GM19438 (cell line): ENCODE measurements around the gene PRICKLE1.

Experiments used
- ATAC-seq: cut with Tn5 transposase; IDR thresholded peaks from one replicate; pipeline ENCODE4 v1.9.1; 2021; ENCODE audit warnings: low read depth; ENCODE audit not compliant: unreplicated experiment

The PRICKLE1 gene

DNA sequence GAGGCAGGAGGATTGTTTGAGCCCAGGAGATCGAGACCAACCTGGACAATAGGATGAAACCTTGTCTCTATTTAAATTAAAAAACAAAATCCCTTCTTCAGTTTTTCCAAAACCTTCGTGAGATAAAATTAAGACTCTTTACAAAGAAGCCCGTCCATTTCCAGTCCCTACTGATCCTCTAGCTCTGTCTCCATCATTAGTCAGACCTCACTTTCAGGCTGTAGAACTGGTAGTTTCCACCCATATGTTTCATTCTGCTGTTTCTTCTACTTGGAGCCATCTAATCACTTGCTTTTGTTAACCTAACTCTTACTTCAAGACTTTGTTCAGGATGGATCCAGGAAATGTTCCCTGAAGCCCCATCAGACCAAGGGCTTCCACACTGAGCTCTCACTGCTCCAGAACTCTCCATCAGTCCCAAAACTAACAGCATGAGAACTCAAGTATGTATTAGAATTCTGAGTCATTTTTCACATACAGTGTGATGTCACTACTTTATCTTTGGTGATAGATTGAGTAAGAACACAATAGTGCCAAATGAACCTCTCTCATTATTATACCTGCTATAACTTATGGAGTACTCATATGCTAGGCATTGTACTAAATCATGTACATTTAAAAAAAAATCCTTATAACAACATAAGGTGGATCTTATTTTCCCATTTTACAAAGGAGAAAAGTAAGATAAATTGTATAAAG, 90.8 kb downstream of the PRICKLE1 start:
- ATAC-seq: no peak

GRCh38 chr12:42496886-42497285, 92.7 kb downstream of the PRICKLE1 start:
- ATAC-seq: no peak

DNA sequence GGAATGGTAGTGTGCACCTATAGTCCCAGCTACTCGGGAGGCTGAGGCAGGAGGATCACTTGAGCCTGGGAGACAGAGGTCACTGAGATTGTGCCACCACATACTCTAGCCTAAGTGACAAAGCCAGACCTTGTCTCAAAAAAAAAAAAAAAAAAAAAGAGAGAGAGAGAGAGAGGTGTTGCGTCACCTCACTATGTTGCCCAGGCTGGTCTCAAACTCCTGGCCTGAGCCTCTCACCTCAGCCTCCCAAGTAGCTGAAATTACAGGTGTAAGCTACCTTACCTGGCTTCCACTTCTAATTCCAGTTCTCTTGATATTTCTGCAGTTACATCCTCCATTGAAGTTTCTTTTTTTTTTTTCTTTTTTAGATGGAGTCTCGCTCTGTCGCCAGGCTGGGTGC, 94.3 kb downstream of the PRICKLE1 start:
- ATAC-seq: no peak

- no peak for ATAC-seq
Observed at GRCh38 chr12:42492267-42492666, 97.3 kb downstream of the PRICKLE1 start.

- no peak for ATAC-seq
Observed at GRCh38 chr12:42490261-42490842, 99.2 kb downstream of the PRICKLE1 start.

DNA sequence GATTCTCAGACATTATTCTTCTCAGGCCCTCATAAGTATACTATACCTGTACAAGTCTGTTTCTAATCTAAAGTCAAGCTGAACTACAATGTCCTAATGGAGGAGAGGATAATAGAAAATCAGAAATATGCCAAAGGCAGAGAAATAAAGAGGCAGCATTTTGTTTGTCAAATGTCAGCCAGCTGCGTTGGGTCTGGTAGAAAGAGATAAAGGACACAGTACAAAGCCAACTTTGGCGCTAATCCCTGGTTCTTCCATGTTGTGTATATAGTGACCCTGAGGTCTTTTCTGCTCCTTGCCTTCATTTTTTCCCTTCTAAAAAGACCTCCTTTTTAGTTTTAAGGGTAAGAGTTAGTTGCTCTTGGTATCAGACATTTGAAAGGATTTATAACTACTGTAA, 103.1 kb downstream of the PRICKLE1 start:
- ATAC-seq: no peak

- no peak for ATAC-seq
Observed at GRCh38 chr12:42485823-42486222, 103.7 kb downstream of the PRICKLE1 start.

DNA sequence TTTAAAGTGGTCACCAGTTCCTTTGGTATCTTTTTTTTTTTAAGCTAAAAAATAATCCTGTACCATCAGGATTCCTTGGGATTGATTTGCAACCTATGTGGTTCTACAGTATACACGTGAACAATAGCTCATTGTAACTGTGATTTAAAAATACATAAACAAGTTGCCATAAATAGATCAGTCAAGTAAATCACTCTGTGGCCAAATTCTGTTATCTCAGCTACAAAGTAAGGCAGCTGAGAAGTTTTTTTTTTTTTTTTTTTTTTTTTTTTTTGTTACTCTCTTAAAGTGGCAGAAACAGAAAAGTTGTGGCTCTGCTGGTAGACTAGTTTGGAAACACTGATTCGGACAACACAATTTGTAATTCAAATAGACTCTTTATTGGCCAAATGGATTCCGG, 104.5 kb downstream of the PRICKLE1 start:
- no peak for ATAC-seq

DNA sequence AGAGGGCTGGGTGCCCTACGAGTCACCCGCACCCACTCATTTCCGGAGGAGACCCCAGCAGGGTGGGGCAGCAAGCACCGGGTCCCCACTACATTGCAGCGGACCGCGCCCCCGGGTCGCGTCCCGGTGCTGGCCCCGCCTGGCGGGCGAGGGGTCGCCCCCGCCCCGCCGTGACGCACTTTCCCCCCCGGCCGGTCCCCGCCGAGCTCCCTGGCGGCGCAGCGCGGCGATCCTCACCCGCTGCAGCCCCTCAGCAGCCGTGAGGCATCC, 106.1 kb downstream of the PRICKLE1 start:
- ATAC-seq: peak; percentile 27

DNA sequence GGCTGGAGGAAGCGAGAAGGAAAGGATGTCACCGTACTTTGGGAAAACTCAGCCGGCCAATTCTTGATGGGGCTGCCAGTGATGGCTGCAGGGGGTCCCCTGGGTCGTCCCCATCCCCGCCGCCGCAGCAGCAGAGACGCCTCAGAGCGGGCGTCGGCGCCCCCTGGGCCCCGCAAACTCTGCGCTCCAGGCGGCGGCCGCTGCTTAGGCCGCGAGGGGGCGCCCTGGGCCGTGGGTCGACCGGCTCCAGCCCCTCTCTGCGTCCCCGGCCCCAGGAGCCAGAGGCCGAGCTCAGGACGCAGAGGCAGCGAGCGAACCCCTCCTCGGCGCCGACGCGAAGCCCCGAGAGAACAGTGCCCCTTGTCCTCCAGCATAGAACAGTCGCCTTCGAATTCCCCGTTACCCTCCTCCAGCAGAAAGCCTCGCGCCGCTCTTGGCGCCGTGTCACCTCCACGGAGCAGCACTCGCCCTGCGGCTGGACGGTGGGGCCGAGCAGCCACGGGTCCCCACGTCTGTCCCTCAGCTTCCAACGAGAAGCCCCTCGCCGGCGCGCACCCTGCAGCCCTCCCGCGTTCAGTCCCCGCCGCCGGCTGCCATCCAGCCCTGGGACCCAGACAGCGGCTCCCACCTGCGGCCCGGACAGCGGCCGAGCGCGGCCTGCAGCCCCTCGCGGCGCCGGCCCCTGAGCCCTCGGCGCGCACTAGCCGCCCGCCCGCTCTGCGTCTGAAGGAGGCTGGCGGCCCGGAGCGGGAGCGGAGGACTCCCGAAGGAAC, 106.6 kb downstream of the PRICKLE1 start:
- peak; percentile 71 for ATAC-seq

DNA sequence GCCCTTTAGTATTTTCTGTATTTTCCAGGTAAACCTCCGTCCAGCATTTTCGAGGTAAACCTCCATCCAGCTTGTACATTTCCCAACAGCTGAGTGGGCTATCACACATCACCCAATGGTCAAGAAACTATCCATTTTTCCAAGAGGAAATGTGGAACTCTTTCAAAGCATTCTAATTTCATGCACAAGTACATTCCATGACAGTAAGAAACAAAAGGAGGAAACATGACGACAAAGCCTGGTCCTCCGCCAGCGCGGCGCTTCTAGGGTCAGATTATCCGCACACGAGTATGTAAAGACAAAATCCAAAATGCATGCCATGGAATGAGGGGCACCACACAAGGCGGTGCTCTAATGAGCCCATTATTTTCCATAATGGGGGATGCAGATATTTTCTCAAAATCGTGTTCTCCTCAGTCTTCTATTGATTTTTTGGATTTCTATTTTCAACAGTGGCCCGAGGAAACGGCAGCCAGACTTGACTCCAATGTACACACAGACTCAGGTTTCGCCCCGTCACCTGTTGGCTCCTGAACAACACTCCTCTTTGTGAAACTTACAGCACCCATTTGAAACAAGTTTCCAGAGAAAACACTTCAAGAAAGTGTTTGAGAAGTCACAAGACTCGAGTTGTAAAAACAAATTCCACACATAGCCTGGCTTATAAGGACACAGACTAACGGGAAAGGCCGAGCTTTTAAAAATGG, 107.4 kb downstream of the PRICKLE1 start:
- ATAC-seq: no peak

- ATAC-seq: no peak
Observed at GRCh38 chr12:42481368-42481767, 108.2 kb downstream of the PRICKLE1 start.

DNA sequence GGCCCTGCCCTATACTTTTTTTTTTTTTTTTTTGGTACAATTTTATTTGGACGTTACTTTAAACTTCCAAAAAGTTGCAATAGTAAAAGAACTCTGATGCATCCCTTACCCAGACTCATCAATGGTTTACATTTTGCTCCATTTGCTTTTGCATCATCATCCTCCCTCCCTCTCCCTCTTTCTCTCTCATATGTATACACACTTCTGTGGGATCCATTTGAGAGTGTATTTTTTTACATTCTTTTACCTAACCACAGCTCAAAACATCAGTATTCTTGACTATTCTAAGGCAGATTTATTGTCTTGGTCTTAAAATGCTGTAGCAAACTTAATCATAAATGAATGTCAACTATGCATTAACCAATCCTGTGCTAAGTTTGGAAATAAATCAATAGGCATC, 111.6 kb downstream of the PRICKLE1 start:
- no peak for ATAC-seq

DNA sequence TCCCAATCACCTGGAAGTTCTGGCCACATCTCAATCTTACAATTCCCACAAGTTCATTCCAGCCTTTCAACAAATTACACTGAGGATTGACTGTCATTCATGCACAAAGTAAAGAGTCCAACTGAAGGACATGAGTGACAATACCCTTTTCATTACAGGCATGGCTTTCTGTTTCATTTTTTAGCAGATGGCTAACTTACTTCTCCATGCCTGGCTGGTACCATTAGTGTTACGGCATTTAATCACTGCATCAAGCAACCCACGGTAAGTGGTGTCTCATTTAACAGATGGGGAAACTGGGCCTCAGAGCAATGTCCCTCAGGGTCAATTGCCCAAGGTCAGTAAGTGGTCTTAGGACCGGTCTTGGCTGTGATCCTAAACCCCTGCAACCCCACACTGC, 114.4 kb downstream of the PRICKLE1 start:
- ATAC-seq: no peak

DNA sequence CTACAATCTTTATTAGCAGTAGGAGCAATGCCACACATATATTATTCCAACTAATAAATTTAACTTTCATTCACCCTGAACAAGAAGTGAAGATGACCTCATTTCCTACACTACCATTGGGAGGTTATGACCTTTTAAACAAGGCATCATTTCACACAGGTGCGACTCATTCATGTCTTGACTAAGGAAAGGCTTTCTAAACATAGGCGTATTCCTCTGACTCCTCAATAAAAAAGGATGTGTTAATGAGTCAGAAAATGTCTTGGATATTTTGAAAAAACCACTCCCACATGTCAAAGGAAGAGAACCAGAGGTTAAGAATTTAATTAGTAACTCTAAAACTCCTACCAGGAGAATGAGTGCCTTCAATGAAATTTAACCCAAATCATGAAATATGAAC, 115.2 kb downstream of the PRICKLE1 start:
- ATAC-seq: no peak

DNA sequence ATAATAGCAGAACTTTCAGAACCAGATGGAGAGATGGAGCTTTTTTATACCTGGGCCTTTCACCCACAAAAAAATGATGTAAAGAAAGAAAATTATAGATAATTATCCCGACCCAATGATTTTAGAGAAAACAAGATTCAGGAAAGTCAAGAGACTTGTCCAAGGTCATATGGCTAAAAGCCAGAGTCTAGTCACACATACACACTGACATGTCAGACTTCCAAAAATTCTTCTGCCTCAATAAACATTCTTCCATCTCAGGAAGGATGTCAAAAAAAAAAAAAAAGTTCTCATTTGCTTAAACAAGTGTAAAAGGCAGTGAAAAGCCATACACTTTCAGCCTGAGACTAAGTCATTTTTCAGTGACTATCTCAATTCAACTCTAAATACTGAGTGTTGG, 116.0 kb downstream of the PRICKLE1 start:
- ATAC-seq: no peak

DNA sequence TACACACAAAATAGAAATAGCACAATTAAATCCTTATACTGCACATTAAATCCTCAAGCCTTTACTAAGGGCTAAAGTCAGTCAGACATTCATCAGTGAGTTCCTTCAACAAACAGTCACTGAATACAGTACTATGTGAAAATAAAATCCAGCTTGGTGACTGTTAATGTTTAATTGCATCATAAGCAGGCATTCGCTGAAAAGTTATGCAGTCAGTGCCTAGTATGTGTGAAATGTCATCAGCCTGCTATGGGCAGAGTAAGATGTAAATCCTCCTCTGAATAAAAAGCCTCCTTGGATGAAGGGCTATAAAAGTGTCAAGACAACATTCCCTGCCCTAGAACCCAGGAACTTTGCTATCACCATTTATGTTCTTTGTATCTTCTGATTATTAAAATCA, 116.4 kb downstream of the PRICKLE1 start:
- no peak for ATAC-seq

- ATAC-seq: no peak
Observed at GRCh38 chr12:42472376-42472775, 117.2 kb downstream of the PRICKLE1 start.

DNA sequence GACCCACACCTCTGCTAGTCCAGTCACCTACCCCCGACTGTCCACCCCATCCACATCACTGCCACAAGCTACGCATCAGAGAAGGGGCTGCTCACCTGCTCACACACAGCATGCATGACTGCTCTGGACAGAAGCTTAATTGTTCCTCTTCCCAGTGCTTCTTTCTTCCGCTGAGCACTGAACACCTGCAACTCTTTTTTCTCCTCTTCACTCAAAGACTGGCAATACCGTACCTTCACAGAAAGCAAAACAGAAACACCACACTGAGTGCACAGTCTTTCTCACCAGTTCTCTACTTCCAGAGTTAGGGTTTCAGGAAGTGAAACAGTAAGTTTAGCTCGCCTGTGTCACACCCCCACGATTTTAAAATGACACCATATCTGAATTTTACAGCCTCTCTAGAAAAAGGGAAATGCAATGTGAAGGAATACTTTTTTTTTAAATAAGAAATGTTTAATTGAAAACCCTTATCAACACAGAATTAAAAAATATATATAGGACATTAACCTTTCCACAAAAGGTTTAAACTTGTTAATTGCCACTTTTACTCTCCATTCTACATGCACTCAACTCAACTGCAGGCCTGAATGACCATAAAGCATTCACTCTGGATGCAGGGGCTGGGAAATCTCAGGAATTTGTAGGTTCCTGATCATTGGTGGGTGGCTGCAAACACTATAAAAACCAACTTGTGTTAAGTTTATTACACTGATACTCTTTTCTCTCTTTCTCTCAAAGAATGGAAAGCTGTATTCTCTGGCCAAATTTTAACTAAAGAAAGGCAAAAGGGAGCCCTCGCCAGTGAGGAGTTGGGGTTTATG, 120.0 kb downstream of the PRICKLE1 start:
- peak; percentile 97 for ATAC-seq

GRCh38 chr12:42468921-42469320, 120.6 kb downstream of the PRICKLE1 start:
- ATAC-seq: no peak
